ENCODE measurements around the gene TRIB2.

The TRIB2 gene

GRCh38 chr2:12685956-12686355, 30.8 kb upstream of the TRIB2 start:
- DNase-seq (ENCODE audit: low read depth, low spot score) = no peak
- no peak overlapping the region for H3K4me3 ChIP-seq (ENCODE audit: insufficient read length, low read depth)
- no peaks in the 10 kb centered on the region for H3K9me3 ChIP-seq (ENCODE audit: insufficient read depth, low read length)
- TF ChIP-seq ZNF274 (IDR thresholded peaks at IDR 0.05; ENCODE audit: low read depth, low read length) = no peak
- TF ChIP-seq YY1 (IDR thresholded peaks at IDR 0.05; ENCODE audit: insufficient read depth, insufficient read length) = no peak
- no peak for TF ChIP-seq SUZ12 (IDR thresholded peaks at IDR 0.05; ENCODE audit: extremely low read depth, insufficient read depth, insufficient read length)
- H3K36me3 ChIP-seq (ENCODE audit: insufficient read depth, insufficient read length, low read length) = no peaks in the 10 kb centered on the region
- H3K27me3 ChIP-seq (ENCODE audit: insufficient read depth, insufficient read length) = no peaks in the 10 kb centered on the region
- no peak overlapping the region for H3K9ac ChIP-seq (ENCODE audit: insufficient read length, low read depth)
- H3K4me1 ChIP-seq (ENCODE audit: insufficient read depth, insufficient read length) = peaks cover 4% of the 10 kb centered on the region

GRCh38 chr2:12686708-12687283, 29.9 kb upstream of the TRIB2 start:
- TF ChIP-seq ZNF274 (IDR thresholded peaks at IDR 0.05; ENCODE audit: low read depth, low read length) (no peak), SUZ12 (IDR thresholded peaks at IDR 0.05; ENCODE audit: extremely low read depth, insufficient read depth, insufficient read length) (no peak), YY1 (IDR thresholded peaks at IDR 0.05; ENCODE audit: insufficient read depth, insufficient read length) (no peak)
- Histone ChIP-seq H3K36me3 (ENCODE audit: insufficient read depth, insufficient read length, low read length) (no peaks in the 10 kb centered on the region), H3K9ac (ENCODE audit: insufficient read length, low read depth) (no peak overlapping the region), H3K9me3 (ENCODE audit: insufficient read depth, low read length) (no peaks in the 10 kb centered on the region), H3K27me3 (ENCODE audit: insufficient read depth, insufficient read length) (no peaks in the 10 kb centered on the region), H3K4me3 (ENCODE audit: insufficient read length, low read depth) (no peak overlapping the region), H3K4me1 (ENCODE audit: insufficient read depth, insufficient read length) (peaks cover 4% of the 10 kb centered on the region)
- no peak for DNase-seq (ENCODE audit: low read depth, low spot score)

- H3K9me3 ChIP-seq (ENCODE audit: insufficient read depth, low read length) = no peaks in the 10 kb centered on the region
- H3K4me3 ChIP-seq (ENCODE audit: insufficient read length, low read depth) = no peak overlapping the region
- no peak for DNase-seq (ENCODE audit: low read depth, low spot score)
- TF ChIP-seq ZNF274 (IDR thresholded peaks at IDR 0.05; ENCODE audit: low read depth, low read length) = no peak
- TF ChIP-seq SUZ12 (IDR thresholded peaks at IDR 0.05; ENCODE audit: extremely low read depth, insufficient read depth, insufficient read length) = no peak
- no peak for TF ChIP-seq YY1 (IDR thresholded peaks at IDR 0.05; ENCODE audit: insufficient read depth, insufficient read length)
- no peaks in the 10 kb centered on the region for H3K36me3 ChIP-seq (ENCODE audit: insufficient read depth, insufficient read length, low read length)
- H3K27me3 ChIP-seq (ENCODE audit: insufficient read depth, insufficient read length) = no peaks in the 10 kb centered on the region
- H3K9ac ChIP-seq (ENCODE audit: insufficient read length, low read depth) = no peak overlapping the region
- H3K4me1 ChIP-seq (ENCODE audit: insufficient read depth, insufficient read length) = peaks cover 4% of the 10 kb centered on the region
Measured at GRCh38 chr2:12688091-12688490, 28.6 kb upstream of the TRIB2 start.

- TF ChIP-seq SUZ12 (IDR thresholded peaks at IDR 0.05; ENCODE audit: extremely low read depth, insufficient read depth, insufficient read length) (no peak), YY1 (IDR thresholded peaks at IDR 0.05; ENCODE audit: insufficient read depth, insufficient read length) (no peak), ZNF274 (IDR thresholded peaks at IDR 0.05; ENCODE audit: low read depth, low read length) (no peak)
- H3K36me3 ChIP-seq (ENCODE audit: insufficient read depth, insufficient read length, low read length) = no peaks in the 10 kb centered on the region
- H3K4me1 ChIP-seq (ENCODE audit: insufficient read depth, insufficient read length) = peaks cover 4% of the 10 kb centered on the region
Measured at GRCh38 chr2:12688893-12689292, 27.8 kb upstream of the TRIB2 start.

GRCh38 chr2:12693509-12693908, 23.2 kb upstream of the TRIB2 start:
- DNase-seq (ENCODE audit: low read depth, low spot score) = no peak
- no peak for TF ChIP-seq SUZ12 (IDR thresholded peaks at IDR 0.05; ENCODE audit: extremely low read depth, insufficient read depth, insufficient read length)
- no peak for TF ChIP-seq ZNF274 (IDR thresholded peaks at IDR 0.05; ENCODE audit: low read depth, low read length)
- no peak for TF ChIP-seq YY1 (IDR thresholded peaks at IDR 0.05; ENCODE audit: insufficient read depth, insufficient read length)
- no peak overlapping the region for H3K9ac ChIP-seq (ENCODE audit: insufficient read length, low read depth)
- no peaks in the 10 kb centered on the region for H3K9me3 ChIP-seq (ENCODE audit: insufficient read depth, low read length)
- H3K27me3 ChIP-seq (ENCODE audit: insufficient read depth, insufficient read length) = no peaks in the 10 kb centered on the region
- H3K4me1 ChIP-seq (ENCODE audit: insufficient read depth, insufficient read length) = no peaks in the 10 kb centered on the region
- H3K4me3 ChIP-seq (ENCODE audit: insufficient read length, low read depth) = no peak overlapping the region
- H3K36me3 ChIP-seq (ENCODE audit: insufficient read depth, insufficient read length, low read length) = no peaks in the 10 kb centered on the region

More at GRCh38 chr2:12688893-12689292, 27.8 kb upstream of the TRIB2 start:
- Histone ChIP-seq H3K9me3 (ENCODE audit: insufficient read depth, low read length) (no peaks in the 10 kb centered on the region), H3K9ac (ENCODE audit: insufficient read length, low read depth) (no peak overlapping the region), H3K4me3 (ENCODE audit: insufficient read length, low read depth) (no peak overlapping the region), H3K27me3 (ENCODE audit: insufficient read depth, insufficient read length) (no peaks in the 10 kb centered on the region)
- no peak for DNase-seq (ENCODE audit: low read depth, low spot score)

- no peak for DNase-seq (ENCODE audit: low read depth, low spot score)
- Histone ChIP-seq H3K4me1 (ENCODE audit: insufficient read depth, insufficient read length) (no peaks in the 10 kb centered on the region), H3K9ac (ENCODE audit: insufficient read length, low read depth) (no peak overlapping the region), H3K4me3 (ENCODE audit: insufficient read length, low read depth) (no peak overlapping the region), H3K36me3 (ENCODE audit: insufficient read depth, insufficient read length, low read length) (no peaks in the 10 kb centered on the region), H3K27me3 (ENCODE audit: insufficient read depth, insufficient read length) (no peaks in the 10 kb centered on the region), H3K9me3 (ENCODE audit: insufficient read depth, low read length) (no peaks in the 10 kb centered on the region)
- TF ChIP-seq ZNF274 (IDR thresholded peaks at IDR 0.05; ENCODE audit: low read depth, low read length) = no peak
- no peak for TF ChIP-seq SUZ12 (IDR thresholded peaks at IDR 0.05; ENCODE audit: extremely low read depth, insufficient read depth, insufficient read length)
- no peak for TF ChIP-seq YY1 (IDR thresholded peaks at IDR 0.05; ENCODE audit: insufficient read depth, insufficient read length)
Measured at GRCh38 chr2:12694990-12695774, 21.6 kb upstream of the TRIB2 start.

- Histone ChIP-seq H3K9ac (ENCODE audit: insufficient read length, low read depth) (no peak overlapping the region), H3K4me3 (ENCODE audit: insufficient read length, low read depth) (no peak overlapping the region), H3K27me3 (ENCODE audit: insufficient read depth, insufficient read length) (no peaks in the 10 kb centered on the region), H3K9me3 (ENCODE audit: insufficient read depth, low read length) (no peaks in the 10 kb centered on the region), H3K36me3 (ENCODE audit: insufficient read depth, insufficient read length, low read length) (no peaks in the 10 kb centered on the region), H3K4me1 (ENCODE audit: insufficient read depth, insufficient read length) (no peaks in the 10 kb centered on the region)
- TF ChIP-seq YY1 (IDR thresholded peaks at IDR 0.05; ENCODE audit: insufficient read depth, insufficient read length) = no peak
- no peak for TF ChIP-seq SUZ12 (IDR thresholded peaks at IDR 0.05; ENCODE audit: extremely low read depth, insufficient read depth, insufficient read length)
- no peak for TF ChIP-seq ZNF274 (IDR thresholded peaks at IDR 0.05; ENCODE audit: low read depth, low read length)
- no peak for DNase-seq (ENCODE audit: low read depth, low spot score)
Measured at GRCh38 chr2:12697617-12698016, 19.1 kb upstream of the TRIB2 start.

Data from NT2/D1 (cell line).